Neural progenitor cell (in vitro differentiated cells): Measurements from ENCODE around the gene MICA. TPM values are rescaled to one million over a fixed set of nuclear protein-coding genes. Genes with fewer than 3 reads are reported as not detected.
A peak's percentile ranks its signal among the peaks of the same experiment; 100 is the strongest.
"Not testable (repeated sequence)": the region's sequence is repeated elsewhere in the genome, so short reads cannot be mapped to it uniquely, and the experiment has no call there.

Experiments
- DNase-seq: peaks from one replicate; pipeline ENCODE4 v3.0.0-alpha.2; 2016; ENCODE audit warnings: low spot score
- H2AFZ ChIP-seq: fragments of 200-600 bp; sonication (generic); replicated peaks from 2 replicates; pipeline ENCODE4 v1.6.1; 2016; ENCODE audit warnings: antibody characterized with exemption
- H3F3A ChIP-seq: fragments of 200-600 bp; sonication (generic); 2 replicates; pipeline ENCODE4 v1.6.1; 2016; ENCODE audit warnings: antibody characterized with exemption, low read depth
- H3K27ac ChIP-seq: fragments of 200-600 bp; sonication (generic); 2 replicates; pipeline ENCODE4 v1.5.1; 2016; ENCODE audit warnings: mild to moderate bottlenecking
- H3K27me3 ChIP-seq: fragments of 200-600 bp; sonication (generic); 2 replicates; pipeline ENCODE4 v1.6.1; 2016; ENCODE audit warnings: mild to moderate bottlenecking, moderate library complexity
- H3K36me3 ChIP-seq: fragments of 200-600 bp; sonication (generic); 2 replicates; pipeline ENCODE4 v1.5.1; 2016
- H3K4me1 ChIP-seq: fragments of 200-600 bp; sonication (generic); 2 replicates; pipeline ENCODE4 v1.6.1; 2016; ENCODE audit warnings: mixed run types
- H3K4me2 ChIP-seq: fragments of 200-600 bp; sonication (generic); 2 replicates; pipeline ENCODE4 v1.6.1; 2016
- H3K4me3 ChIP-seq: fragments of 200-600 bp; sonication (generic); 2 replicates; pipeline ENCODE4 v1.5.1; 2016
- H3K79me2 ChIP-seq: fragments of 200-600 bp; sonication (generic); 2 replicates; pipeline ENCODE4 v1.6.1; 2016; ENCODE audit warnings: low read depth
- H3K9ac ChIP-seq: fragments of 200-600 bp; sonication (generic); 2 replicates; pipeline ENCODE4 v1.6.1; 2016
- H3K9me3 ChIP-seq: fragments of 200-600 bp; sonication (generic); 2 replicates; pipeline ENCODE4 v1.5.1; 2016; ENCODE audit warnings: low read depth
- H4K20me1 ChIP-seq: fragments of 200-600 bp; sonication (generic); 2 replicates; pipeline ENCODE4 v1.6.1; 2016; ENCODE audit warnings: low read depth
- H3K27ac Mint-ChIP-seq: 3 replicates; pipeline ENCODE4 v1.8.0; 2021; ENCODE audit warnings: mixed read lengths
- H3K27me3 Mint-ChIP-seq: 2 replicates; pipeline ENCODE4 v1.8.0; 2022; ENCODE audit warnings: low read depth, mild to moderate bottlenecking, inconsistent platforms, moderate library complexity, mixed read lengths; ENCODE audit not compliant: insufficient read depth
- H3K36me3 Mint-ChIP-seq: 3 replicates; pipeline ENCODE4 v1.8.0; 2021; ENCODE audit warnings: mixed read lengths
- H3K4me1 Mint-ChIP-seq: 3 replicates; pipeline ENCODE4 v1.8.0; 2021; ENCODE audit warnings: mixed read lengths
- H3K4me3 Mint-ChIP-seq: 3 replicates; pipeline ENCODE4 v1.8.0; 2021; ENCODE audit warnings: mild to moderate bottlenecking, moderate library complexity, mixed read lengths
- H3K9me3 Mint-ChIP-seq: 3 replicates; pipeline ENCODE4 v1.8.0; 2020; ENCODE audit warnings: mixed read lengths
- EZH2 ChIP-seq: fragments of 200-600 bp; sonication (generic); IDR thresholded peaks from 2 replicates; pipeline ENCODE4 v1.6.1; 2017; ENCODE audit warnings: antibody characterized with exemption, mild to moderate bottlenecking, moderate library complexity
- EZH2phosphoT487 ChIP-seq: fragments of 200-600 bp; sonication (generic); IDR thresholded peaks from 2 replicates; pipeline ENCODE4 v1.6.1; 2017; ENCODE audit warnings: antibody characterized with exemption
- total RNA-seq: library from RNA; depleted of rRNA; stranded (reverse); fragments of >200 nt; gene quantifications from 2 replicates; pipeline ENCODE4 v1.2.3, GENCODE V29; 2015; ENCODE audit warnings: low replicate concordance
- TF ChIP-seq, protein P1 (sequence below): fragments of 200-600 bp; sonication (generic); IDR thresholded peaks from 2 replicates; pipeline ENCODE4 v1.5.1; 2017; ENCODE audit warnings: antibody characterized with exemption, mild to moderate bottlenecking

The MICA gene
- total RNA-seq, 1 donor from 2014 or later = 15.0 TPM

DNA sequence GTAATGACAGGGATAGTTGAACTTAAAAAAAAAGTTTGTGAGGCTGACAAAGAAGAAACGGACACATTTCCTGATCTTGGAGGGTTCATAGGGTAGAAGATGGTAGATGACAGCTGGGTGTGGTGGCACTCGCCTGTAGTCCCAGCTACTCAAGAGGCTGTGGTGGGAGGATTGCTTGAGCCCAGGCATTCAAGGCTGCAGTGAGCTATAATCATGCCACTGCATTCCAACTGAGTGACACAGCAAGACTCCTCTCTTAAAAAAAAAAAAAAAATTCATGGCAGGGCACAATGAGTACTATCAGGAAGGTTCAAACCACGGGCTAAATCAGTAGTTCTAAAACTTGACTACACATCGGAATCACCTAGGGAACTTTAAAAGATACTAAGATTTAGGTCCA, 2.0 kb upstream of the MICA start:
- Histone ChIP-seq H3K4me1 (peaks cover 14% of the 10 kb centered on the region), H4K20me1 (peaks cover 19% of the 10 kb centered on the region), H3K4me2 (no peak overlapping the region), H3F3A (peaks cover 49% of the 10 kb centered on the region), H3K4me3 (no peak overlapping the region), H3K36me3 (no peaks in the 10 kb centered on the region), H3K27me3 (peaks cover 34% of the 10 kb centered on the region), H3K79me2 (peaks cover 22% of the 10 kb centered on the region), H3K27ac (no peak overlapping the region), H2AFZ (no peak overlapping the region), H3K9ac (no peak overlapping the region), H3K9me3 (no peaks in the 10 kb centered on the region)
- H3K4me1 Mint-ChIP-seq = peaks cover 22% of the 10 kb centered on the region
- peaks cover 30% of the 10 kb centered on the region for H3K27me3 Mint-ChIP-seq
- H3K36me3 Mint-ChIP-seq = peaks cover 3% of the 10 kb centered on the region
- no peak overlapping the region for H3K27ac Mint-ChIP-seq
- H3K4me3 Mint-ChIP-seq = peak overlapping the region; percentile 30
- DNase-seq = no peak
- peaks cover 9% of the 10 kb centered on the region for H3K9me3 Mint-ChIP-seq
- TF ChIP-seq EZH2phosphoT487 = no peak
- no peak for TF ChIP-seq EZH2
- TF ChIP-seq, protein P1, sequence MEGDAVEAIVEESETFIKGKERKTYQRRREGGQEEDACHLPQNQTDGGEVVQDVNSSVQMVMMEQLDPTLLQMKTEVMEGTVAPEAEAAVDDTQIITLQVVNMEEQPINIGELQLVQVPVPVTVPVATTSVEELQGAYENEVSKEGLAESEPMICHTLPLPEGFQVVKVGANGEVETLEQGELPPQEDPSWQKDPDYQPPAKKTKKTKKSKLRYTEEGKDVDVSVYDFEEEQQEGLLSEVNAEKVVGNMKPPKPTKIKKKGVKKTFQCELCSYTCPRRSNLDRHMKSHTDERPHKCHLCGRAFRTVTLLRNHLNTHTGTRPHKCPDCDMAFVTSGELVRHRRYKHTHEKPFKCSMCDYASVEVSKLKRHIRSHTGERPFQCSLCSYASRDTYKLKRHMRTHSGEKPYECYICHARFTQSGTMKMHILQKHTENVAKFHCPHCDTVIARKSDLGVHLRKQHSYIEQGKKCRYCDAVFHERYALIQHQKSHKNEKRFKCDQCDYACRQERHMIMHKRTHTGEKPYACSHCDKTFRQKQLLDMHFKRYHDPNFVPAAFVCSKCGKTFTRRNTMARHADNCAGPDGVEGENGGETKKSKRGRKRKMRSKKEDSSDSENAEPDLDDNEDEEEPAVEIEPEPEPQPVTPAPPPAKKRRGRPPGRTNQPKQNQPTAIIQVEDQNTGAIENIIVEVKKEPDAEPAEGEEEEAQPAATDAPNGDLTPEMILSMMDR = no peak

DNA sequence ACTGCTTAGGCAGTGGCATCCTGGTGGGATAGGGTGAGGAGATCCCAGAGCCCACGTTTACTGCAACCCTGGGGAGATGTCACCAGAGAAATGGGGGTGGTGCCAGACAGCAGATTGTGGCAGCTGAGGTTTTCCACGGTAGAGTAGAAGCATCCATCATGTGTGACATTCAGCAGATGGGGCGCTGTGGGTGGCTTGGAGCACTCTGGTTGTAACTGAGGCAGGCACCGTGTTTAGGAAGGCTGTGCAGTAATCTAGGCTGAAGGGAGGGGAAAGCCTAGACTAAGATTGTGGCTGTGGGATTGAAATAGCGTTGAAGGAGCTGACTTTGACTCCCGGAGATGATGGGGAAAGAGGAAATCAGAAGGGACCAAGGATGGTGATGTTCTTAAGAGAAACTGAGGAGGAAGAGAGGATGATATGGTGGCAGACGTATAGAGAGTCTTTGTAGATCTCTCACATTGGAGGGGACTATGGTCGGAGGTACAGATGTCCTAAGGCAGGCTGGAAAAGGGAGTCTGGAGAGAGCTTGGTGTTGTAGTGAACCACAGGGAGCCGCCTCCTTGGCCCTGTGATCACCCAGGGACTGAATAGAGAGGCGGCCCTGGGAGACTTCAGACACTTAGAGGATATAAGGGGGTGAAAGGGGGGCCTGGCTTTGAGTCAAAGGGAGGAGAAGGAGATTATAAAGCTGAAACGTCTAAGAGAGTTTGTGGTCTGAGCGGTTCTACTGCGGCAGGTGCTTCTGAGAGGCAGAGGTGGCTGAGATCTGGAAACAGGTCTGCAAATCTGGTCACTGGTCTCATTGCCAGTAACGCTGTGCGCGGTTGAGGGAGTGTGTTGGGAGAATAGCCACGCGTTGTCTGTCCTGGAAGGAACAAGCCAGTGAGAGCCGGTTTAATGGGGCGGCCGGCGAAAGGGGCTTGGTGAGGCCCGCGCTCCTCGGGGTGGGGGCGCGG, 792 bp upstream of the MICA start:
- Mint-ChIP-seq H3K9me3 (peaks cover 15% of the 10 kb centered on the region), H3K27me3 (peaks cover 30% of the 10 kb centered on the region), H3K4me3 (peak overlapping the region; percentile 85), H3K27ac (no peak overlapping the region), H3K4me1 (peaks cover 17% of the 10 kb centered on the region), H3K36me3 (peaks cover 3% of the 10 kb centered on the region)
- H3K9me3 ChIP-seq = no peaks in the 10 kb centered on the region
- TF ChIP-seq EZH2 = no peak
- no peak for TF ChIP-seq EZH2phosphoT487
- TF ChIP-seq, protein P1 = no peak
- peak overlapping the region; percentile 83 for H3K4me3 ChIP-seq
- peaks cover 30% of the 10 kb centered on the region for H4K20me1 ChIP-seq
- H3K4me2 ChIP-seq = peak overlapping the region; percentile 93
- H3K27ac ChIP-seq = no peak overlapping the region
- H3K36me3 ChIP-seq = no peaks in the 10 kb centered on the region
- DNase-seq = no peak
- H3F3A ChIP-seq = peaks cover 43% of the 10 kb centered on the region
- peaks cover 14% of the 10 kb centered on the region for H3K4me1 ChIP-seq
- peak overlapping the region; percentile 88 for H2AFZ ChIP-seq
- H3K9ac ChIP-seq = no peak overlapping the region
- peaks cover 34% of the 10 kb centered on the region for H3K79me2 ChIP-seq
- H3K27me3 ChIP-seq = peaks cover 34% of the 10 kb centered on the region

DNA sequence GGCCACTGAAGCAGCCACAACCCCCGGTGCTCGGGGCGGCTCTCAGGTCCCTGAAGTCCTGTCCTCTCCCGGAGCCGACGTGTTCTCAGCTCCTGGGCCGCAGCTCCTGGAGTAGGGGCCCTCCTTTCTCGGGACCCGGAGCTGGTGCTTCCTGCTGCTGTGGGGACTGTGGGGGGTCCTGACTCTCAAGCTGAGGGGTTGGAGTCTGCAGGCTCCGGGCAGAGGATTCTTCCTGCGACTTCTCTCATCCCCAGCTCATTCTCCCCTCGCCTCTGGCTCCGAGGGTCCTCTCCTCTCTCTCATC, 618 bp downstream of the MICA start:
- H3K9me3 ChIP-seq, DNase-seq, H3K27ac ChIP-seq, H3K36me3 ChIP-seq, H3K36me3 Mint-ChIP-seq: not testable (repeated sequence)
- Mint-ChIP-seq H3K27me3 (peaks cover 24% of the 10 kb centered on the region), H3K4me3 (peak overlapping the region; percentile 96), H3K9me3 (peaks cover 13% of the 10 kb centered on the region), H3K4me1 (peaks cover 17% of the 10 kb centered on the region), H3K27ac (peak overlapping the region; percentile 75)
- Histone ChIP-seq H3K27me3 (peaks cover 34% of the 10 kb centered on the region), H3K4me1 (peaks cover 14% of the 10 kb centered on the region), H4K20me1 (peaks cover 41% of the 10 kb centered on the region), H3F3A (peaks cover 36% of the 10 kb centered on the region), H3K79me2 (peaks cover 48% of the 10 kb centered on the region), H2AFZ (peak overlapping the region; percentile 88), H3K4me2 (peak overlapping the region; percentile 93), H3K9ac (peak overlapping the region; percentile 31), H3K4me3 (peak overlapping the region; percentile 83)

DNA sequence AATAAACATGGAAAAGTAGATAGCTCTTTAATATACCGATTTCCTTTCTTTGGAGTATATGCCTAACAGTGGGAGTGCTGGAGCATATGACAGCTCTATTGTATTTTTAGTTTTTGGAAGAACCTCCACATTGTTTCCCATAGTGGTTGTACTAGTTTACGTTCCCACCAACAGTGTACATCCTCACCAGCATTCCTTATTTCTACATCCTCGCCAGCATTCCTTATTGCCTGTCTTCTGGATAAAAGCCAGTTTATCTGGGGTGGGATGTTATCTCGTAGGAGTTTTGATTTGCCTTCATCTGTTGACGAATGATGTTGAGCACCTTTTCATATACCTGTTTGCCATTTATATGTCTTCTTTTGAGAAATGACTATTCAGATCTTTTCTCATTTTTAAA, 2.6 kb downstream of the MICA start:
- Mint-ChIP-seq H3K36me3 (peaks cover 8% of the 10 kb centered on the region), H3K27ac (no peak overlapping the region), H3K4me1 (peaks cover 19% of the 10 kb centered on the region), H3K9me3 (peaks cover 11% of the 10 kb centered on the region), H3K27me3 (peaks cover 12% of the 10 kb centered on the region), H3K4me3 (peak overlapping the region; percentile 19)
- Histone ChIP-seq H3K36me3 (no peaks in the 10 kb centered on the region), H3F3A (peaks cover 27% of the 10 kb centered on the region), H3K9me3 (no peaks in the 10 kb centered on the region), H3K4me2 (peak overlapping the region; percentile 16), H3K4me3 (peak overlapping the region; percentile 1), H3K27me3 (peaks cover 20% of the 10 kb centered on the region), H3K79me2 (peaks cover 55% of the 10 kb centered on the region), H4K20me1 (peaks cover 47% of the 10 kb centered on the region), H3K9ac (no peak overlapping the region), H3K4me1 (peaks cover 14% of the 10 kb centered on the region), H3K27ac (no peak overlapping the region), H2AFZ (no peak overlapping the region)
- DNase-seq = no peak
- TF ChIP-seq EZH2 = no peak
- TF ChIP-seq, protein P1 = no peak
- no peak for TF ChIP-seq EZH2phosphoT487
